Measurements from ENCODE around the gene BPI.
"Not testable (repeated sequence)": the region's sequence is repeated elsewhere in the genome, so short reads cannot be mapped to it uniquely, and the experiment has no call there.

BPI gene

DNA sequence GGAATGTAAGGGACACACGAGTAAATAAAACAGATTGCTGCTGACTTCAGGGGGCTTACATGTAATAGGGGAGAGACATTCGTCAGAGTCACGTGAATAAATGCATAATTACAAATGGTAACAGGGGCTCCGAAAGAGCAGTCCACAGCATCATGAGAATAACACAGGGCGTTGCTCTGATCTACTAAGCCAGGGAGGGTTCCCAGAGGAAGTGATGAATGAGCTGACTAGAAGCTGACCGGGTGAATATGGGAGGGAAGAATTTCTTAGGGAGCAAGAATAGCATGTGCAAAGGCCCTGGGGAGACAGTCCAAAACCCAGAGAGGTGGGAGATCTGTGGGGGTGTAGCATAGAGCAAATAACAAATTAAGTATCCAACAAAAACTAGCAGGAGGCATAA is 2.4 kb downstream of the BPI start:
- ATAC-seq: no peak

DNA sequence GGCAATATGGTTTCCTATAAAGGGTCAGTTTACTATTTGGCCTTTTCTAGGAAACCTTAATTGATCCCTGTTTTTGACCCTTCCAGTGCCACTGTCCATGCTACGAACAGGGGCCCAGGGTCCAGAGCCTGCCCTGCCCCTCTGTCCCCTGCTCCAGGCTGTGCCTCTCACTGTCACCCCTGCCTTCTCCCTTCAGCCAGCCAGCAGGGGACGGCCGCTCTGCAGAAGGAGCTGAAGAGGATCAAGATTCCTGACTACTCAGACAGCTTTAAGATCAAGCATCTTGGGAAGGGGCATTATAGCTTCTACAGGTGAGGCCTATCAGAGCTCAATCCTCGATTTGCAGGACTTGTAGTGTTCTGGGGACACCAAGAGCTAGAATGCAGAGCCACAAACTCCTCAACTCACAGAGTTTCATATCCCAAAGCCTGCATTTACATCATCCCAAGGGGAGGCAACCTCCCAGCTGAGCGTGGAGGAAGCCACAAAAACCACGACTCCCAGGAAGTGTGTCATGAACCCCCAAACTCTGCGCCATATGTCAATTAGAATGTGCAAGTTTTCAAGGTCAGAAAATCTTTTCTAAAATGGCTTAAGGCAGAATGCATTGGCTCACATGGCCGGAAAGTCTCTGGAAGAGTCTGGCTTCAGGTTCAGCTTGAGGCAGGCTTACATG is 3.6 kb downstream of the BPI start:
- ATAC-seq: no peak

DNA sequence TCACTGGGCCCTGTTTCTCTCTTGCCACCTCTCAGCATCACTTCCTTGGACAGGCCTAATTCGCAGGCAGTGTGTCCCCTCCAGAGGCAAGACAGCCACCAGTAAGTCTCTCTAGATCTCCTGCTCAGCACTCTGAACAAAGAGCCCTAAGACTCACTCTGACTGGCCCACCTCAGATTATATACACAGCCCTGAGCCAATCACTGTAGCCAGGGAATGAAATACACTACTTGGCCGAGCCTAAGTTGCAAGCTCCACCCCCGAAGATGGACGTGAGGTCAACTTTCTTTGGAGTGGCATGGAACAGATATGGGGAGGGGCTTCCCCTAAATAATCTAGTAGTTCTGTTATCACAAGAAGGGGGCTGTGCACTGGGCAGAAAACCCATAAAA is 4.1 kb downstream of the BPI start:
- no peak for ATAC-seq

DNA sequence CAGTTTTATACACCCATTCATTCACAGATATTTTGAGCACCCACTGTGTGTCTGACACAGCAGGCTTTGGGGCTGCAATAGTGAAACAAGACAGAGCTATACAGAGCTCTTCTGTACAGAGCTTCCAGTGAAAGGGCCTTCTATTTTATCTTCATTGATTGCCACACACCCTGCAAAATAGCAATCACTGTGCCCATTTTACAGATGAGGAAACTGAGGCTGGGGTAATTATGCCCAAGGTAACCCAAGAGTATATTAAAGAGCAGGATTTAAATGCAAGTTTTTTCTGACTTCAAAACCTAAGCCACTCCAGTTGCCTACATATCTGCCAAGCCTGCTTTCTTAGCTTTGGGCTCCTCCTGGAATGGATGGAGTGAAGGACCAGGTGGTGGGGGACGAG is 4.5 kb downstream of the BPI start:
- no peak for ATAC-seq

DNA sequence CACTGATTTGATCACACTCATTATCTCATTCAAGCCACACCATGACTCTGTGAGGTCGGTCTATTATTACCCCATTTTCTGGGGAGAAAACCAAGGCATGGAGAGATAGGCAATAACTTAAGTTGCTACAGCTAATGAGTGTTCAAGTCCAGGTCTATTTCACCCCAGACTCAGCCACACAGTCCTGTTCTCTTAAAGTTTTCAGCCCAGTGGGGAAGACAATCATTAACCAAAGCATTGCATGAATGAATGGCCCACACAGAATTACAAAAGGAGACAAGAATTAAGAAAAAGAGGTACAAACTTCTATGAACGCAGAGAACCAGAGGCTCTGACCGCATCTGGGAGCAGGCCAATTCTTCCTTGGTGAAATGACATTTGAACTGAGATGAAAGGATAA is 7.1 kb downstream of the BPI start:
- no peak for ATAC-seq

DNA sequence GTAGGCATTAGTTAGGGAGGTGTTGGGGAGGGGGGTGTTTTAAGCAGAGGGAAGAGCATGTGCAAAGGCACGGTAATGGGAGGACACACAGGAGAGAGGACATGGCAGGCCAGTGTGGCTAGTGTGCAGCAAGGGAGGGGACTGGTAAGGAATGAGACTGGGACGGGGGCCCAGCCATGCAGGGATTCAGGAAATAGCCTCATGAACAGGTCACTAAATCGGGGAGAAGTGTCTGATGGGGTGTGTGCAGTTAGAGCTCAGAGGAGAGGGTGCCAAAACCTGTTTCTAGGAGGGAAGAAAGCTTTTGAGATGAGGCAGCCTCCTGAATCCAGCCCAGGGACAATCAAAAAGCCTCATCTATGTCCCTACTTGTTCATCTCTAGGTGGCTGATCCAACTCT is 7.5 kb downstream of the BPI start:
- no peak for ATAC-seq

DNA sequence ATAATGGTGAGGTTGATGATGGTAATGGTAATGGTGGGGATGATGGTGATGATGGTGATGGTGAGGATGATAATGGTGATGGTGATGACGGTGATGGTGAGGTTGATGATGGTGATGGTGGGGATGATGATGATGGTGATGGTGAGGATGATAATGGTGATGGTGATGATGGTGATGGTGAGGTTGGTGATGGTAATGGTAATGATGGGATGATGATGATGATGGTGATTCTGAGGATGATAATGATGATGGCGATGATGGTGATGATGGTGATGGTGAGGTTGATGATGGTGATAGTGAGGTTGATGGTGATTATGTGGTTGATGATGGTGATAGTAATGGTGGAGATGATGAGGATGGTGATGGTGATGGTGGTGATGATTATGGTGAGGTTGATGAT is 9.7 kb downstream of the BPI start:
- no peak for ATAC-seq

DNA sequence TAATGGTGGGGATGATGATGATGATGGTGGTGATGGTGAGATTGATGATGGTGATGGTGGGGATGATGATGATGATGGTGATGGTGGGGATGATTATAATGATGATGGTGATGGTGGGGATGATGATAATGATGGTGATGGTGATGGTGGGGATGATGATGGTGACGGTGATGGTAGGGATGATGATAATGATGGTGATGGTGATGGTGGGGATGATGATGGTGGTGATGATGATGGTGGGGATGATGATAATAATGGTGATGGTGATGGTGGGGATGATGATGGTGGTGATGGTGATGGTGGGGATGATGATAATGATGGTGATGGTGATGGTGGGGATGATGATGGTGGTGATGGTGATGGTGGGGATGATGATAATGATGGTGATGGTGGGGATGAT is 10.4 kb downstream of the BPI start:
- ATAC-seq: not testable (repeated sequence)

DNA sequence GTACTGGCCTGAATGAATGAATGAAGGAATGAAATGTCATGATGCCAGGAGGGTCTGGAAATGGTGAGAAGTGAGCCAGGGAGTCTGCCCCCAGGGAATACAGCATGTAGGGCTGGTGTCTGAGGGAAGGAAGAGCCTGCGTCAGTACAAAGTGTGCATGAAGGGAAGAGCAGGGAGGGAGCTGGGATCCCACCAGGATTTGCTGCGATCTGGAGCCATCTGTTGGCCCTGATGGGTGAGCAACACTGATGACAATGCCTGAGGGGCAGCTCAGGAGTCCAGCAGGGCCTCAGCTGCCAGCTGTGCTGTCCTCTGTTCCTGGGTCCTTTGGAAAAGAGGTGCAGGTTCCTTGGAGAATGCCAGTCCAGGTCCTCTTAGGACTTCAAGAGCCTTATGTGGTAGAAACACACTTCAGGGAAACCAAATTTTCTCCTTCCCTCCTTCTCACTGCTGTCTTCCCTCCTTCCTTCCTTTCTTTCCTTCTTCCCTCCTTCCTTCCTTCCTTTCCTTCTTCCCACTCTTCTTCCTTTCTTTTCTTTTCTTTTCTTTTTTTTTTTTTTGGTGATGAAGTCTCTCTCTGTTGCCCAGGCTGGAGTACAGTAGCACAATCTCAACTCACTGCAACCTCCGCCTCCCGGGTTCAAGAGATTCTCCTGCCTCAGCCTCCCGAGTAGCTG is 11.5 kb downstream of the BPI start:
- ATAC-seq: no peak

DNA sequence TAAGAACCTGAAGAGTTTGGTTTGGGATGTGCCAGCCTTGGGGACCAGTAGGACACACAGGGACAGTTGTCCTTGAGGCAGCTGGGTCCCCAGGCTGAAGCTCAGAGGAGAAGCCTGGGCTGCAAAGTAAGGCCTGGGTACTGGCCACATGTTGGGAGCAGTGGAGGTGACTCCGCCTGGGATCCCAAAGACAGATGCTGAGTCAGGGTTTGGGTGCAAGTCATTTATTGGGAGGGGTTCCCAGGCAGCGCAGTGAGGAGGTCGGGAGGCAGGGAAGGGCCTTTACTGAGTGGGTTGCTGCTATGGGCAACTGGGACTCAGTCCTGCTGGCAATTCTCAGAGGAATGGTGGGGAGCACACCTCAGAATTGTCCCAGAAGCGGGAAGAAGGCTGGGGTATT is 12.4 kb downstream of the BPI start:
- no peak for ATAC-seq

DNA sequence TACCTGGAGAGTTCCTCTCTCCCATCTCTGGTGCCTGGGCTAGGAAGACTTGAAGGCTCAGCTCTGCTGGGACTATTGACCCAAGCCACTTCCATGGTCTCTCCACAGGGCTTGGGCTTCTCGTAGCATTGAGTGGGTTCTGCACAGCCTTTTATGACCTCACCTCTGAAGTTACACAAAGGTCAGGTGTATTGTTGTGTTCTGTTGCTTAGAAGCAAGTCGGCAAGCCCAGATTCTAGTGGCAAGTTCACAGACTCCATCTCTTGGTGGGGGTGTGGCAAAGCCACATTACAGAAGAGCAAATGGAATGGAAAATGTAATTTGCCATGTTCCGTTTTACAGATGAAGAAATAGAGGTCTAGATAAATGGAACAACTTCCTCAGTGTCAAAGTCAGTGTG is 13.5 kb downstream of the BPI start:
- ATAC-seq: no peak

DNA sequence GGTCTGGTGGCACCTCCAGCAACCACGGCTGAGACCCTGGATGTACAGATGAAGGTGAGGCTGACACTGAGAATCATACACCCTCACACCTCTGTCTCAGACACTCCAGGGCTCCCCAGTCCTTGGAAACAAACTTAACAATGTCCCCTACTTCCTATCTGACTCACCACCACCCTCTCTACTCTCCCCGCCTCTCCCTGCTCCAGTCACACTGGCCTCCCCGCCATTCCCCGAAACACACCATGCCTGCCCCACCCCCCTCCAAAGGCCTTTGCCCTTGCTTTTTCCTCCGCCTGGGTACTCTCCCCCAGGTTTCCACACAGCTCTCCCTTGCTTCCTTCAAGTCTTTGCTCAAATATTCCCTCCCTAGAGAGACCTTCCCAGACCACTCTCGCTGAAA is 16.3 kb downstream of the BPI start:
- no peak for ATAC-seq

DNA sequence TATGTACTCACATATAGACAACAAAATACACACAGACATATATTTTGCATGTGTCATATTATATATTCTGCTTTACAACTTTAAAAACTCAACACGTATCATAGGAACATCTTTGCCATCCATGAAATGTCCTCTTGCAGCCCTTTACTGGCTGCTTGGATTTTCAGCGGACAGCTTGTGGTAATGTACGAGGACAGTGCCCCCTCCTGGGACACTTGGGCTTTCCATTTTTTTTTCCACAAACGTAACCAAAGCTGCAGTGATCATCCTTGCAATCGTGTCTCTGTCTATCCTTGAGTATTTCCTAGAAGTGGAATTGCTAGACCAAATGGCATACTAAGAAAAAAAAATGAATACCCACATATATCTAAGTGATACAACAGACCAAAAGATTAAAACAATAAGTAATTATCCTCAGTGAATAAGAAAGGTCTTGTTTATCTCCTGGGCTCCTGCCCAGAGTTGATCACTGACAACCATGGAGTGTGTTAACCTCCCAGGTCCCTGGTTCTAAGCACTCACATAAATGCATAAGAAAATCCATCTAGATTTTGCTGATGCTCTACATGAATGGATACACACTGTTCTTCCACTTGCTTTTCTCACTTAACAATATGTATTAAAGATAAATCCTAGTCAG is 18.1 kb downstream of the BPI start:
- no peak for ATAC-seq

DNA sequence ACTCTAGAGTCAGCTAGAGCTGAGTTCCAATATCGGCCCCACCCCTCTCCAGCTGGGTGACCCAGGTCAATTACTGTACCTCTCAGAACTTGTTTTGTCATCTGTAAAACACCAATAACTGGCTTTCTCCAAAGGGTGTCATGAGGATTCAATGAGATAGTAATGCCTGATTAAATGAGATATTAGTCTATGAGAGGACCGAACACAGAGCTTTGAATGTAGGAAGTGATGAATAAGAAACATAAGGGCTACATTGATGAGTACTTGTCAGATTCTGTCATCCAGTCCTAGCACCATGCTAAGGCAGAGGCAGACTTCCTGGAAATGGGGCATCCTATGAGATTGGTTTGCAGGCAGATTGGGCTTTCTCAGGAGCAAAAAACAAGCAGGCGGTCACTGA is 20.2 kb downstream of the BPI start:
- ATAC-seq: no peak

DNA sequence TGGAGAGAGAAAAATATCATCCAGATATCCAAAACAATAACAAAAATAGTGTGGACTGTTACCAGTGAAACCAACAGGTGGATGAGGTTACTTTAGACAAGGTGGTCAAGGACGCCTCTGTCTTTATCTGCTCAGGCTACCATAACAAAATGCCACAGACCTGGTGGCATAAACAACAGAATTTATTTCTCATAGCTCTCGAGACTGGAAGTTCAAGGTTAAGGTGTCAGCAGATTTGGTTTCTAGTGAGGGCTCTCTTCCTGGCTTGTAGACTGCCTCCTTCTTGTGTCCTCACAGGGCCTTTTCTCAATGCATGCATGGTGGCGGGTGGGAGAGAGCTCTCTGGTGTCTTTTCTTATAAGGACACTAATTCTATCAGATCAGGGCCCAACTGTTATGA is 21.2 kb downstream of the BPI start:
- no peak for ATAC-seq

DNA sequence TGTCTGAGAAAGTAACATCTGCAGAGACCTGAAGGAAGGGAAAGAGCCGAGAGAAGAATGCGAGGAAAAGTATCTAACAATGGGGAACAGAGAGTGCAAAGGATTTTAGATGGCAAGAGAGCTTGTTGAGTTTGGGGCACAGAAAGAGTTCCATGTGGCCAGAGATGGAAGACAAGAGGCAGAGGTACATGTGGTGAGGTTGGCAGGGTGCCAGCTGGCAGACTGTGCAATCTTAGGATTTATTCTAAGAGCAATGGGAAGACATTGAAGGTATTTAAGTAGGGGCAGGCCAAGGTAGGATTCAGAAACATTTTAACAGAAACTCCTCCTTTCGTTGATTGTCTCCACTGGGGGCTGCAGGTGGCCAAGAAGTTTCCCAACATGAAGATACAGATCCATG is 21.9 kb downstream of the BPI start:
- ATAC-seq: no peak

DNA sequence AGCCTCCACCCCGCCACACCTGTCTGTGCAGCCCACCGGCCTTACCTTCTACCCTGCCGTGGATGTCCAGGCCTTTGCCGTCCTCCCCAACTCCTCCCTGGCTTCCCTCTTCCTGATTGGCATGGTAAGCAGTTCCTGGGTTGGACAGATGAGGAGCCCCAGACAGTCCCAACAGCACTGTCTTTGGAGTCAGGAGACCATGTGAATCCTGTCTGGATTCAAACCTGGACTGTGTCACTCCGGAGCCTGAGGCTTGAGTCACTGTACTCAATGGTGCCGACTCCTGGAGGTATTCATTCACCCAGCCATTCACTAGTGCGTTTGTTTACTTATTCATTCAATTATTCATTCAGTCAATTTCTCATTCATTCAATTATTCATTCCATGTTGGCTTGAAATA is 22.4 kb downstream of the BPI start:
- no peak for ATAC-seq

DNA sequence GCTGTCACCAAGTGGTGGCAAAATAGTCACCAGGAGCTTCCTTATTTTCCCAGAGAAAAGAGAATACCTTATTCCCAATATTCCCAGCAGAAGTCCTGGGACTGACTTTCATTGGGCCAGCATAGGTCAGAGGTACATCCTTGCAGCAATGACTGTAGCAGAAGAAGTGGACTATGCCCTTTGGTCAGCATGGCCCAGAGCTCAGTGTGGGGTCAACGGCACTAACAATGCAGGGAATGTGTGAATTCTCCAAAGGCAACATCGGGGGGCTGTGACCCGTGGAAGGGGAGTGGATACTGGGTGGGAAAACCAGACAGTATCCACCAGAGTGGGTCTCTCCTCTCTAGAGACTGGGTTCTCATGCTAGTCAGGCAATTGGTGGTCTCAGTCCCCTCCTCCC is 26.7 kb downstream of the BPI start:
- no peak for ATAC-seq

DNA sequence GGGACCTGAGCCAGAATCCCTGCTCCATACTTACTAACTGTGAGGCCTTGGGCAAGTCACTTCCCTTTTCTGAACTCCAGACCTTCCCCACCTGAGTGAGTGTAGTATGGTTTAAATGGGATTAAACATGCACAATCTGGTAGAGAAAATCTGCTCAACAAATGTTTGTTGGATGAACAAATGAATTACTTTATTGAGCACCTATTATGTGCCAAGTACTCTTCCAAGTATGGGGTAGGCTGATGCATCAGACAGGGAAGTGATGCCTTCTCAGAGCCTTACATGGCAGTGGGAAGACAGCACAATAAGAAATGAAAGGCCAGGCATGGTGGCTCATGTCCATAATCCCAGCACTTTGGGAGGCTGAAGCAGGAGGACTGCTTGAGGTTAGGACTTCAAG is 27.3 kb downstream of the BPI start:
- ATAC-seq: no peak

DNA sequence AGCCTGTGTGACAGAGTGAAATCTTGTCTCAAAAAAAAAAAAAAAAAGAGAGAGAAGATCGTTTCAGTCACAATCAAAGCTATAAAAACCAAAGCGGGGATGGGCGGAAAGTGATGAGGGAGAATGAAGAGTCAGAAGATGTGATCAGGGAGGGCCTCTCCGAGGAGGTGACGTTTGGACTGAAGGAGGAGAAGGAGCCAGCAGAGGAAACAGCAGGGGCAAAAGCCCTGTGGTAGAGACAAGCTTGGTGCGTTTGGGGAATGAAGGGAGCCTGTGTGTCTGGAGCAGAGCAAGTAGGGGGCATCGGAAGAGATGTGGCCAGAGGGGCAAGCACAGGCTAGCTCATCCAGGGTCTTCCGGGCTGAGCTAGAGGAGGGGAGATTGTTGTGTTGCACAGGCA is 27.9 kb downstream of the BPI start:
- ATAC-seq: no peak

DNA sequence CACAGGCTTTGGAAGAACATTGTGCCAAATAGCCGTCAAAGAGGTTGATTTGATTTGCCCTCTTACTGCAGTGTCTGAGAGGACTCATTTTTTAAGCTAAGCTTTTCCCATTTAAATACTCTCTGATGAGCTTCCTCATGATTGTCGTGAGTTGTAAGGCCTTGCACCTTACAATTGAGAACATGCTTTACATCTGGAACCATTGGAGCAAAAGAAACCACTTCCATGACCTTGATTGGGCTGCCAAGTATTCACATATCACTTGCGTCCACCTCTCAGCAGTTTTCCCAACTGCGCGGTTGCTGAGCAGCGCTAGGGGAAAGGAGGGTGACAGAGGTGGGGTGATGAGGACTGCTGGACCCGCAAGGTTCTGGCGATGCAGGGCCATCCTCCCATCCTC is 30.1 kb downstream of the BPI start:
- ATAC-seq: no peak

DNA sequence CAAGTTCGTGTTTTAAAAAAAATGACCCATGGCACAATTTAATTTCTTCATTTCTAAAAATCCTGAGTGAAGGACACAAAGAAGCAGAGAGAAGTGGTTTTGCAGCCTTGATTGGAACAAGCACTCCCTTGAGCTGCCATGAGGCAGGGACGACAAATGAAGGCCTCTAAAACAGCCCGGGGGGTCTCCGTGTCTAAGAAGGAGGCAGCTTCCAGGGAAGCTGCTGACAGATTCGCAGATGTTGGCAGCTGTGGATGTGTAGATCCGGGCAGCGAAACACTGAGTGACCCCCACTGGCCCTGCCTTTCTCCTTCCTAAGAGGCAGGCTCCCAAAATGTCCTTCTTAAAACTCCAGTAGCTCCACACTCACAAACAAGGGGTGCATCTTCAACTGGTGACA is 32.8 kb downstream of the BPI start:
- no peak for ATAC-seq

DNA sequence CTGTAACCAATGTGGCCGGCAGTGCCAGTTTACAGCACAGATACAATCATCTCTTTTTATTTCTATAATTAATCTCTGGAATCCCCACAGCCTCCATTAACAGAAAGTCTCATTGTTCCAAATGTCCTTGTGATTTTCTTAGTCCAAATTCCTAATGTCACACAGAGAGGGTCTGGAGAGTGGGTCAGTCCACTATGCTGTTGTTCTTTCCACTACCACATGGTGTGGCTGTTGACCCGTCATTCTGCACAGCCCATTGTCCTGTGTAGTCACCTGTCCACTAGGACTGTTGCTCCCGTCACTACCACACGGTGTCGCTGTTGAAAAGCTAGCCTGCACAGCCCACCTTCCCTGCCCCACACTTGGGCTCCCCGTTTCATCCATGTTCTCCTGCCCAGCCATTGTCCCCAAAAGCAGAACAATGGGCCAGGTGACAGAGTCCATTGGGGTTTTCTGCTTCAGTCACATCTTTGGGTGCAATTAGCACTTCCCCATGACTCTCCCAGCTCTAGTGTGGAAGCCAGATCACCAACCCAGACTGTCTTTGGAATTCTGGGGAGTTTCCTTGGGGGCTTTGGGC is 33.7 kb downstream of the BPI start:
- no peak for ATAC-seq

DNA sequence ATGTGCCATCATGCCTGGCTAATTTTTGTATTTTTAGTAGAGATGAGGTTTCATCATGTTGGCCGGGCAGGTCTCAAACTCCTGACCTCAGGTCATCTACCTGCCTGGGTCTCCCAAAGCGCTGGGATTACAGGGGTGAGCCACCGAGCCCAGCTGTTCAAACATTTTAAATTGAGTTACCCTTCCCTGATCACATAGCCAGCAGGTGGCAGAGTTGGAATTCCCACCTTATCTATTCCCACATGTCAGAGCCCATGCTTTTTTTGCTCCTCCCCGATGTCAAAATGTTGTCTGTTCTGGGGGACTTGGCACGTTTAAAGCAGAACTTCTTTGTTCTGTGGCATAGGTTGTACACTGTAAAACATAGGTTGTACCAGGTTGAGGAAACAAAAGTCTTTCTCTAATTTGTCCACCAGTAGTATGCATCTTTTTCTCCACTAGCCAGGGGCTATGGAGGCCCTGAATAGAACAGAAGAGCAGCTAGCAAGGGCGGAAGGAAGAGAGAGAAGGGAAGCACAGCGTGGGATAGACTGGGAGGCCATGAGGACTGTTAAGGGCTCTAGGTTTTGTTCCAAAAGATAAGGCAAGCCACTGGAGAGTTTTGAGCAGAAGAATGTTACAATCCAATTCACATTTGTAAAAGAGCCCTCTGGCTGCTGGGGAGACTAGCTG is 35.0 kb downstream of the BPI start:
- ATAC-seq: no peak
